C4-2B (cell line): ENCODE data around the gene CCDC110.

Experiments
- ZFX ChIP-seq: fragments of 450-650 bp; IDR thresholded peaks from 2 replicates; pipeline ENCODE4 v1.6.1; 2017
- TF ChIP-seq, protein P1 (sequence below): fragments of 450-650 bp; conservative IDR thresholded peaks from 2 replicates; pipeline ENCODE4 v1.5.1; 2017; ENCODE audit warnings: mild to moderate bottlenecking

DNA sequence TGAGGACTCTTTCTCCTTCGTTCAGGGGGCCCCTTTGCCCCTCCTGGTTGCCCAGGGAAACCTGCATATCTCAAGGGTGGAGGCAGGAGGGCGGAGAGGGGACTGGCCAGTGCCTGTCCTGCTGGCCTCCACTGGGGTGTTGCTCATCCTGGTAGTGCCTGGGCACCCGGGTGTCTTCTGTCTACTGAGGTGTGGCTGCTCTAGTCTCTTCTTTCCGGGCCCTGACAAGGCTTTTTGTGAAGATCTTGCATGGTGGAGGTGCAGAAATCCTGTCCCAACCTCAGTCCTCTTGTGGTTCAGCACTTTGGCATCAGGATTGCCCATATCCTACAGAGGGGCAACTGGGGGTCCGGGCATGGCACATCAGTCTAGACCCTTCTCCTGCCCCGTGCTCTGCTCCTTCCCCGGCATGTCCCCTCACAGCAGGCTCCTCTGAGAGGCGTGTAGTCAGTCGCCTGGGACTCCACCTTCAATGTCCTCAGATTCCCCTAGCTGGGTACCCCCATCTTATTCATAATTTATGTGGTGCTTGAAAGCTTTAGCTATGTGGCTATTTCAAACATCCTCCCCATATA is 1.9 kb downstream of the CCDC110 start:
- TF ChIP-seq, protein P1, sequence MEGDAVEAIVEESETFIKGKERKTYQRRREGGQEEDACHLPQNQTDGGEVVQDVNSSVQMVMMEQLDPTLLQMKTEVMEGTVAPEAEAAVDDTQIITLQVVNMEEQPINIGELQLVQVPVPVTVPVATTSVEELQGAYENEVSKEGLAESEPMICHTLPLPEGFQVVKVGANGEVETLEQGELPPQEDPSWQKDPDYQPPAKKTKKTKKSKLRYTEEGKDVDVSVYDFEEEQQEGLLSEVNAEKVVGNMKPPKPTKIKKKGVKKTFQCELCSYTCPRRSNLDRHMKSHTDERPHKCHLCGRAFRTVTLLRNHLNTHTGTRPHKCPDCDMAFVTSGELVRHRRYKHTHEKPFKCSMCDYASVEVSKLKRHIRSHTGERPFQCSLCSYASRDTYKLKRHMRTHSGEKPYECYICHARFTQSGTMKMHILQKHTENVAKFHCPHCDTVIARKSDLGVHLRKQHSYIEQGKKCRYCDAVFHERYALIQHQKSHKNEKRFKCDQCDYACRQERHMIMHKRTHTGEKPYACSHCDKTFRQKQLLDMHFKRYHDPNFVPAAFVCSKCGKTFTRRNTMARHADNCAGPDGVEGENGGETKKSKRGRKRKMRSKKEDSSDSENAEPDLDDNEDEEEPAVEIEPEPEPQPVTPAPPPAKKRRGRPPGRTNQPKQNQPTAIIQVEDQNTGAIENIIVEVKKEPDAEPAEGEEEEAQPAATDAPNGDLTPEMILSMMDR: no peak
- TF ChIP-seq ZFX: no peak
